ENCODE measurements around the gene PRKAR1B.

- TF ChIP-seq CTCF (IDR thresholded peaks at IDR 0.05 in 8 of 11, conservative IDR thresholded peaks at IDR 0.05 in 3 of 11) (no peak), POLR2A (IDR thresholded peaks at IDR 0.05) (no peak), POLR2AphosphoS5 (IDR thresholded peaks at IDR 0.05) (no peak)
Observed at GRCh38 chr7:770741-771166, 43.7 kb upstream of the PRKAR1B start.
